ENCODE data around the gene CD52. TPM values are rescaled to one million over a fixed set of nuclear protein-coding genes. Genes with fewer than 3 reads are reported as not detected.
"Not testable (repeated sequence)": the region's sequence is repeated elsewhere in the genome, so short reads cannot be mapped to it uniquely, and the experiment has no call there.

The CD52 gene
- total RNA-seq, 1 donor from 2014 or later: 2.8 TPM

DNA sequence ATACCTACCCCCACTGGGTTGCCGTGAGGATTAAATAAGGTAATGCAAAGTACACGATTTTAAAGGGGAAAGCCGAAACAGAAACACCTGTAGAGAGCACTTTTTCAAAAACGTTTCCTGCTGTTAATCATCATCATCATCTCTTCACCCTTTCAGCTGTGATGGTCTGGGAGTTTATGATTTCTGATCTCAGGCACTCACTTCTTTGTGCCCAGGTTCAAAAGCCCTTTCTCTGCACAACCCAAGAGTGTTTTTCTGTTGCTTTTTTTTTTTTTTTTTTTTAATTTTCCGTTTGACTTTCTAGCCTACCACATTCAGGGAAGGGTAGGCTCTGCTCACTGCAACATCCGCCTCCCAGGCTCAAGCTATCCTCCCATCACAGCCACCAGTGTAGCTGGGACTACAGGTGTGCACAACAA is 10.4 kb upstream of the CD52 start:
- Mint-ChIP-seq H3K27me3 (ENCODE audit: unreplicated experiment) (peaks cover 5% of the 10 kb centered on the region), H3K36me3 (ENCODE audit: unreplicated experiment) (no peaks in the 10 kb centered on the region), H3K27ac (ENCODE audit: unreplicated experiment) (no peak overlapping the region), H3K4me3 (ENCODE audit: unreplicated experiment) (no peak overlapping the region), H3K9me3 (ENCODE audit: unreplicated experiment) (no peaks in the 10 kb centered on the region), H3K4me1 (ENCODE audit: low read depth, unreplicated experiment) (peaks cover 11% of the 10 kb centered on the region)
- DNase-seq: no peak
- TF ChIP-seq, protein P1, sequence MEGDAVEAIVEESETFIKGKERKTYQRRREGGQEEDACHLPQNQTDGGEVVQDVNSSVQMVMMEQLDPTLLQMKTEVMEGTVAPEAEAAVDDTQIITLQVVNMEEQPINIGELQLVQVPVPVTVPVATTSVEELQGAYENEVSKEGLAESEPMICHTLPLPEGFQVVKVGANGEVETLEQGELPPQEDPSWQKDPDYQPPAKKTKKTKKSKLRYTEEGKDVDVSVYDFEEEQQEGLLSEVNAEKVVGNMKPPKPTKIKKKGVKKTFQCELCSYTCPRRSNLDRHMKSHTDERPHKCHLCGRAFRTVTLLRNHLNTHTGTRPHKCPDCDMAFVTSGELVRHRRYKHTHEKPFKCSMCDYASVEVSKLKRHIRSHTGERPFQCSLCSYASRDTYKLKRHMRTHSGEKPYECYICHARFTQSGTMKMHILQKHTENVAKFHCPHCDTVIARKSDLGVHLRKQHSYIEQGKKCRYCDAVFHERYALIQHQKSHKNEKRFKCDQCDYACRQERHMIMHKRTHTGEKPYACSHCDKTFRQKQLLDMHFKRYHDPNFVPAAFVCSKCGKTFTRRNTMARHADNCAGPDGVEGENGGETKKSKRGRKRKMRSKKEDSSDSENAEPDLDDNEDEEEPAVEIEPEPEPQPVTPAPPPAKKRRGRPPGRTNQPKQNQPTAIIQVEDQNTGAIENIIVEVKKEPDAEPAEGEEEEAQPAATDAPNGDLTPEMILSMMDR (IDR thresholded peaks at IDR 0.05; ENCODE audit: partially characterized antibody, unreplicated experiment): no peak

- H3K27me3 Mint-ChIP-seq (ENCODE audit: unreplicated experiment); DNase-seq; H3K36me3 Mint-ChIP-seq (ENCODE audit: unreplicated experiment); H3K9me3 Mint-ChIP-seq (ENCODE audit: unreplicated experiment); H3K4me3 Mint-ChIP-seq (ENCODE audit: unreplicated experiment); H3K27ac Mint-ChIP-seq (ENCODE audit: unreplicated experiment); H3K4me1 Mint-ChIP-seq (ENCODE audit: low read depth, unreplicated experiment): not testable (repeated sequence)
Observed at GRCh38 chr1:26307966-26308899, 9.5 kb upstream of the CD52 start.

DNA sequence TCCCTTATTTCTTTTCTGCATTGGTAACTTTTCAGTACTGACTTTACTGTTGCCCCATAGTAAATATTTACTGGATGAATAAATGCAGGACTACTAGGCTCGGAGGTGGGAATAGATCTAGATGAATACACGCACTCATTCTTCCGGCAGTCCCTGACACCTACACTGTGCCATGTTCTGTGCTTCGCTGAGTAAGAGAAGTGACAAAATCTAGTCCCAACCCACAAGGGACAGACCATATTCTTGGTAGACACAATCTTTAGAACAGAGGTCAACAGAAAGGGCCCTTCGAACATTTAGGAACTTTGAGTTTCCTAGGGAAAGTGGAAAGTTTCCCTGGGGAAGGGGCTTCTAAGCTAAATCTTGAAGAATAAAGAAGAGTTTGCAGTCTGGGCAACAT is 3.3 kb upstream of the CD52 start:
- Mint-ChIP-seq H3K9me3 (ENCODE audit: unreplicated experiment) (no peaks in the 10 kb centered on the region), H3K27me3 (ENCODE audit: unreplicated experiment) (peaks cover 1% of the 10 kb centered on the region), H3K27ac (ENCODE audit: unreplicated experiment) (no peak overlapping the region), H3K4me1 (ENCODE audit: low read depth, unreplicated experiment) (no peaks in the 10 kb centered on the region), H3K36me3 (ENCODE audit: unreplicated experiment) (no peaks in the 10 kb centered on the region), H3K4me3 (ENCODE audit: unreplicated experiment) (no peak overlapping the region)
- TF ChIP-seq, protein P1 (IDR thresholded peaks at IDR 0.05; ENCODE audit: partially characterized antibody, unreplicated experiment): no peak
- no peak for DNase-seq

GRCh38 chr1:26315874-26316850 is 1.6 kb upstream of the CD52 start:
- no peaks in the 10 kb centered on the region for H3K36me3 Mint-ChIP-seq (ENCODE audit: unreplicated experiment)
- no peak overlapping the region for H3K4me3 Mint-ChIP-seq (ENCODE audit: unreplicated experiment)
- H3K27ac Mint-ChIP-seq (ENCODE audit: unreplicated experiment): no peak overlapping the region
- no peaks in the 10 kb centered on the region for H3K9me3 Mint-ChIP-seq (ENCODE audit: unreplicated experiment)
- H3K4me1 Mint-ChIP-seq (ENCODE audit: low read depth, unreplicated experiment): peaks cover 2% of the 10 kb centered on the region
- TF ChIP-seq, protein P1 (IDR thresholded peaks at IDR 0.05; ENCODE audit: partially characterized antibody, unreplicated experiment): no peak
- no peak for DNase-seq
- H3K27me3 Mint-ChIP-seq (ENCODE audit: unreplicated experiment): peaks cover 1% of the 10 kb centered on the region

DNA sequence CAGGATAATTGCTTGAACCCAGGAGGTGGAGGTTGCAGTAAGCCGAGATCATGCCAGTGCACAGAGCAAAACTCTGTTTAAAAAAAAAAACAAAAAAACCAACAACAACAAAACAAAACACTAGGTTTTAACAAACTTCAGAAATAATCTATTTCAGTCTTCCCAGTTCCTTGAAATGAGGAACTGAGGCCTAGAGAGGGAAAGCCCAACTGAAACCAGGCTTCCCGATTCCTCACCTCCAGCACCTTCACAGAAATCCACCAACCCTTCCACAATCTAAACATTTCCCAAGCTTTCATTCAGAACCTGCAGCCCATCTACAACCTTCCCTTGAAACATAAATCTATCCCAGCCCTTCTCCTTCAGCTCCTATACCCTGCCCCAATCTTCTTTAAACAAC is 612 bp upstream of the CD52 start:
- DNase-seq: no peak
- Mint-ChIP-seq H3K4me3 (ENCODE audit: unreplicated experiment) (no peak overlapping the region), H3K9me3 (ENCODE audit: unreplicated experiment) (no peaks in the 10 kb centered on the region), H3K36me3 (ENCODE audit: unreplicated experiment) (no peaks in the 10 kb centered on the region), H3K27me3 (ENCODE audit: unreplicated experiment) (peaks cover 1% of the 10 kb centered on the region), H3K27ac (ENCODE audit: unreplicated experiment) (peak overlapping the region; percentile 13), H3K4me1 (ENCODE audit: low read depth, unreplicated experiment) (peaks cover 7% of the 10 kb centered on the region)
- TF ChIP-seq, protein P1 (IDR thresholded peaks at IDR 0.05; ENCODE audit: partially characterized antibody, unreplicated experiment): no peak

All from glutamatergic neuron (in vitro differentiated cells).